Measurements from ENCODE around the gene RRP9.

RRP9 gene

DNA sequence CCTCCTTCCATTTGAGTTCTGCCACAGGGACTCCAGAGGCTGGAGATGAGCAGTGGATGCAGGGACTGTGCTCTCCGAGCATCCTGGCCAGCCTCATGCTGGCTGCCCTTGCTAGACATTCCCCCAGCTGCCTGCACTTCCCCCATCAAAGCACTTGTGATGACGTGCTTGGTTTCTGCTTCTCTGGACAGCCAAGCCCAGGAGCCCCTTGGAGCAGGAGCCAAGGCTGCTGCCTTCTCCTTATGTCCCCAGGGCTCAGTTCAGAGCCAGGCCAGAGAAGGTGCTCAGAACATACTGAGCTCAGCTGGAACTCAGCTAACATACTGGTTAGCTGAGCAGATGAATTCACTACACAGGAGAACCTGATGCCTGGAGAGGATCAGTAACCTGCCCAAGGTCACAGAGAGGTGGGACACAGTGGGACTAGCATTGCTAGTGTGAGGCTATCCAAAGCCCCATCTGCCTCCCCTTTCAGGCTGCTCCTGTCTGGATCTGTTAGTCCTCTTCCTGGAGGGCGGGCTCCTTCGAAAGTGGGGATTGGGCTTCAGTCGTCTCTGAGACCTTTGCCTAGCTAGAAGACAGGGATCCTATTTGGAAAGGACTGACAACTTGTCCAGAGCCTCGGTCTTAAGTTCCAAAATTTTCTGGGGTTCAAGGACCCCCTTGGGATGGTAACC lies 21.3 kb upstream of the RRP9 start:
- no peak for ATAC-seq
- TF ChIP-seq ARNTL (CRISPR knock-in tag; IDR thresholded peaks at IDR 0.05; ENCODE audit: borderline replicate concordance, low read depth): no peak
- TF ChIP-seq ZC3H10 (CRISPR knock-in tag; IDR thresholded peaks at IDR 0.05): no peak
- no peak for TF ChIP-seq ZFP30 (CRISPR knock-in tag; IDR thresholded peaks at IDR 0.05)
- no peak for TF ChIP-seq GLIS3 (CRISPR knock-in tag; IDR thresholded peaks at IDR 0.05)
- no peak for TF ChIP-seq ZNF8 (CRISPR knock-in tag; IDR thresholded peaks at IDR 0.05)
- TF ChIP-seq OSR1 (CRISPR knock-in tag; IDR thresholded peaks at IDR 0.05): no peak
- TF ChIP-seq CSDC2 (CRISPR knock-in tag; IDR thresholded peaks at IDR 0.05): no peak
- no peak for TF ChIP-seq TCF4 (CRISPR knock-in tag; IDR thresholded peaks at IDR 0.05; ENCODE audit: borderline replicate concordance)
- TF ChIP-seq BACH2 (CRISPR knock-in tag; IDR thresholded peaks at IDR 0.05; ENCODE audit: borderline replicate concordance): no peak
- no peak for TF ChIP-seq SNAI2 (CRISPR knock-in tag; IDR thresholded peaks at IDR 0.05)

- TF ChIP-seq PPARA (CRISPR knock-in tag; IDR thresholded peaks at IDR 0.05; ENCODE audit: borderline replicate concordance) (no peak), ZFP30 (CRISPR knock-in tag; IDR thresholded peaks at IDR 0.05) (no peak), TOX (CRISPR knock-in tag; IDR thresholded peaks at IDR 0.05; ENCODE audit: borderline replicate concordance) (no peak), ZNF70 (CRISPR knock-in tag; IDR thresholded peaks at IDR 0.05) (no peak), POU6F1 (CRISPR knock-in tag; IDR thresholded peaks at IDR 0.05; ENCODE audit: borderline replicate concordance, low read depth) (no peak), CSRNP3 (CRISPR knock-in tag; IDR thresholded peaks at IDR 0.05) (no peak), ZFP3 (CRISPR knock-in tag; IDR thresholded peaks at IDR 0.05) (no peak), PATZ1 (CRISPR knock-in tag; IDR thresholded peaks at IDR 0.05; ENCODE audit: borderline replicate concordance) (no peak), ZC3H10 (CRISPR knock-in tag; IDR thresholded peaks at IDR 0.05) (no peak), BACH2 (CRISPR knock-in tag; IDR thresholded peaks at IDR 0.05; ENCODE audit: borderline replicate concordance) (no peak)
- TF ChIP-seq, protein P1, sequence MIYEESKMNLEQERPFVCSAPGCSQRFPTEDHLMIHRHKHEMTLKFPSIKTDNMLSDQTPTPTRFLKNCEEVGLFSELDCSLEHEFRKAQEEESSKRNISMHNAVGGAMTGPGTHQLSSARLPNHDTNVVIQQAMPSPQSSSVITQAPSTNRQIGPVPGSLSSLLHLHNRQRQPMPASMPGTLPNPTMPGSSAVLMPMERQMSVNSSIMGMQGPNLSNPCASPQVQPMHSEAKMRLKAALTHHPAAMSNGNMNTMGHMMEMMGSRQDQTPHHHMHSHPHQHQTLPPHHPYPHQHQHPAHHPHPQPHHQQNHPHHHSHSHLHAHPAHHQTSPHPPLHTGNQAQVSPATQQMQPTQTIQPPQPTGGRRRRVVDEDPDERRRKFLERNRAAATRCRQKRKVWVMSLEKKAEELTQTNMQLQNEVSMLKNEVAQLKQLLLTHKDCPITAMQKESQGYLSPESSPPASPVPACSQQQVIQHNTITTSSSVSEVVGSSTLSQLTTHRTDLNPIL (CRISPR knock-in tag; IDR thresholded peaks at IDR 0.05; ENCODE audit: low read depth): no peak
- ATAC-seq: no peak
Observed at GRCh38 chr3:51961602-51962569, 20.2 kb upstream of the RRP9 start.

DNA sequence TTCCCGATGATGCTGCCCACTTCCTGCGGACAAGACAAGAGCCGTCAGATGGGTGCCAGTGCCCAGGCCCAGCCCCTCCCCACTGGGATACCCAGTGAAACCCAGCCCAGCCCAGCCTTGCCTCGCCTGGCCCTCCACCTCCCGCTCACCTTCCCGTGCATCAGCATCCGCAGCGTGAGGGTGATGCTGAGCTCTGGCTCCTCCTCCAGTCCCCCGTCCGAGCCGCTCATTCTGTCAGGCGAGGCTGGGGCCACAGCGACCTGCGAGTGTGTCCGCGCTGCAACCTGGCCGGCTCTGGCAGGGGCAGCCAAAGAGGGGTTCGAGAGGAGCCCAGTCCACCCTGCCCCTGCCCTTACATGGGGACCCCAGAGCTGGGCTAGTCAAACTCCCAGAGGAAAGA lies 19.3 kb upstream of the RRP9 start:
- no peak for ATAC-seq

More for the DNA sequence above, 19.3 kb upstream of the RRP9 start:
- TF ChIP-seq TSHZ2 (CRISPR knock-in tag; IDR thresholded peaks at IDR 0.05): no peak
- no peak for TF ChIP-seq CSDC2 (CRISPR knock-in tag; IDR thresholded peaks at IDR 0.05)
- no peak for TF ChIP-seq ZC3H10 (CRISPR knock-in tag; IDR thresholded peaks at IDR 0.05)
- TF ChIP-seq ZFP30 (CRISPR knock-in tag; IDR thresholded peaks at IDR 0.05): no peak
